Omental fat pad (tissue), 4 donors: ENCODE data around the gene SLC44A2. TPM values are rescaled to one million over a fixed set of nuclear protein-coding genes. Genes with fewer than 3 reads are reported as not detected.

Experiments
- ATAC-seq: fragments of 150-250 bp; one replicate; pipeline ENCODE4 v1.9.1; 2016; ENCODE audit warnings: mild to moderate bottlenecking, moderate library complexity; ENCODE audit not compliant: low FRiP score
- DNase-seq: peaks from one replicate; pipeline ENCODE4 v3.0.0-alpha.2; 2019; ENCODE audit warnings: low spot score
- total RNA-seq, 4 donors: library from RNA; depleted of rRNA; stranded (reverse); fragments of >200 nt; gene quantifications; one replicate each; pipeline ENCODE4 v1.1.0, GENCODE V29; 2016
- TF ChIP-seq, protein P1 (sequence below), 3 donors: fragments of 450-650 bp; IDR thresholded peaks; one replicate each; pipeline ENCODE4 v1.5.1; 2016 to 2017; ENCODE audit warnings: antibody characterized with exemption in 3 of 3, mild to moderate bottlenecking in 3 of 3, moderate library complexity in 2 of 3

SLC44A2 gene
- total RNA-seq, 4 donors from 2014 or later, result 49.3 to 114 (median 85.0) TPM

DNA sequence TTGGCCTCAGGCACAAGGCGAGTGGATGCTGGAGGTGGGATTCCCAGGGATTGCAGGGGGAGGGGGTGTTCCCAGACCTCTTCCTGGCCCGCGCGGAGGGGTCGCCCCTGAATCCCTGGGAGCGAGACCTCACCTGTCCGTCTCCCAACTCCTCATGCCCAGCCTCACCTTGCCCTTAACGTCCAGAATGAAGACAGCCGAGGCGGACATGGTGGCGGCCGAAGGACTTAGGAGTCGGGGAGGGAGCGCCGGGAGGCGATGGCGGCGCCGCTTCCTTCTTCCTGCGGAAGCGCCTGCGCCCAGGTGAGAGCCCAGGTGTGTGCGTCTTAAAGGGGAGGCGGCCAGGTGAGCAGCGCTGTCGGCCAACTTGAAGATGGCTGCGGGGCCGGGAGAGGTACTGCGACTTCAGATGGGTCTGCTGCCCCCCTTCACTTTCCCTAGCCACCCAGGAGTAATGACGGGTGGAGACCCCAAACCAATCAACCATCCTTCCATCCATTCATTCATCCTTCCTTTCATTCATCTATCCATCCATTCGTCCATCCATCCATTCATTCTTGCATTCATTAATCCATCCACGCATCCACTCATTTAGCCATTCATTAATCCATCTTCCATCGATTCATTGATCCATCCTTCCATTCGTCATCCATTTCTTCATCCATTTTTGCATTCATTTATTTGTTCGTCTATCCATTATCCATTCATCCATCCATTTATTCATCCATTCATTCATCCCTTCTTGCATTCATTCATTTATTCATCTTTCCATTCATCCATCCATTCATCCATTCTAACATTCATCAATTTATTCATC lies 38.1 kb upstream of the SLC44A2 start, which contains the start of gene AP1M2:
Gene AP1M2, minus strand, starts transcription at position 291 of the 817 bp plus-strand sequence. Its CDS starts 81 bp downstream, at position 210.
- TF ChIP-seq, protein P1, sequence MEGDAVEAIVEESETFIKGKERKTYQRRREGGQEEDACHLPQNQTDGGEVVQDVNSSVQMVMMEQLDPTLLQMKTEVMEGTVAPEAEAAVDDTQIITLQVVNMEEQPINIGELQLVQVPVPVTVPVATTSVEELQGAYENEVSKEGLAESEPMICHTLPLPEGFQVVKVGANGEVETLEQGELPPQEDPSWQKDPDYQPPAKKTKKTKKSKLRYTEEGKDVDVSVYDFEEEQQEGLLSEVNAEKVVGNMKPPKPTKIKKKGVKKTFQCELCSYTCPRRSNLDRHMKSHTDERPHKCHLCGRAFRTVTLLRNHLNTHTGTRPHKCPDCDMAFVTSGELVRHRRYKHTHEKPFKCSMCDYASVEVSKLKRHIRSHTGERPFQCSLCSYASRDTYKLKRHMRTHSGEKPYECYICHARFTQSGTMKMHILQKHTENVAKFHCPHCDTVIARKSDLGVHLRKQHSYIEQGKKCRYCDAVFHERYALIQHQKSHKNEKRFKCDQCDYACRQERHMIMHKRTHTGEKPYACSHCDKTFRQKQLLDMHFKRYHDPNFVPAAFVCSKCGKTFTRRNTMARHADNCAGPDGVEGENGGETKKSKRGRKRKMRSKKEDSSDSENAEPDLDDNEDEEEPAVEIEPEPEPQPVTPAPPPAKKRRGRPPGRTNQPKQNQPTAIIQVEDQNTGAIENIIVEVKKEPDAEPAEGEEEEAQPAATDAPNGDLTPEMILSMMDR (IDR thresholded peaks at IDR 0.05), result no peak
- DNase-seq, result no peak
- ATAC-seq, result no peak

DNA sequence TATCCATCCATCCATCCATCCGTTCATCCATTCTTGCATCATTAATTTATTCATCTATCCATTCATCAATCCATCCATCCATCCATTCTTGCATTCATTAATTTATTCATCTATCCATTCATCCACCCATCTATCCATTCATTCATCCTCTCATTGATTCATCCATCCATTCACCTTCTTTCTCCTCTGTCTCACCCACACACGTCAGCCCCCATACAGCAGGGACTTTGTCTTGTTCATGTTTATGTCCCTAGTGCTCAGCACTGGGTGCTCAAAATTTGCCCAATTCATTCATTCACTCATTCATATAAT lies 37.6 kb upstream of the SLC44A2 start:
- ATAC-seq (no peak), DNase-seq (no peak)
- TF ChIP-seq, protein P1 (IDR thresholded peaks at IDR 0.05), result no peak

DNA sequence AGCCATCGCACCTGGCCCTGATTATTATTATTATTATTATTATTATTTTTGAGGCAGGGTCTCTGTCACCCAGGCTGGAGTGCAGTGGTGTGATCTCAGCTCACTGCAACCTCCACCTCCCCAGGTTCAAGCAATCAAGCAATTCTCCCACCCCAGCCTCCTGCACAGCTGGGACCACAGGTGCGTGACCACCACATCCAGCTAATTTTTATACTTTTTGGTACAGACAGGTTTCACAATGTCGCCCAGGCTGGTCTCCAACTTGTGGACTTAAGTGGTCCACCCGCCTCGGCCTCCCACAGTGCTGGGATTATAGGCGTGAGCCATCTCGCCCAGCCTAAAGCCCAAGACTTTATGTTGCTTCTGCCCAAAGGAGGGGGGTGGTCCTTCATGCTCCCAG lies 32.2 kb upstream of the SLC44A2 start:
- TF ChIP-seq, protein P1 (IDR thresholded peaks at IDR 0.05), result no peak
- DNase-seq, result no peak
- no peak for ATAC-seq

DNA sequence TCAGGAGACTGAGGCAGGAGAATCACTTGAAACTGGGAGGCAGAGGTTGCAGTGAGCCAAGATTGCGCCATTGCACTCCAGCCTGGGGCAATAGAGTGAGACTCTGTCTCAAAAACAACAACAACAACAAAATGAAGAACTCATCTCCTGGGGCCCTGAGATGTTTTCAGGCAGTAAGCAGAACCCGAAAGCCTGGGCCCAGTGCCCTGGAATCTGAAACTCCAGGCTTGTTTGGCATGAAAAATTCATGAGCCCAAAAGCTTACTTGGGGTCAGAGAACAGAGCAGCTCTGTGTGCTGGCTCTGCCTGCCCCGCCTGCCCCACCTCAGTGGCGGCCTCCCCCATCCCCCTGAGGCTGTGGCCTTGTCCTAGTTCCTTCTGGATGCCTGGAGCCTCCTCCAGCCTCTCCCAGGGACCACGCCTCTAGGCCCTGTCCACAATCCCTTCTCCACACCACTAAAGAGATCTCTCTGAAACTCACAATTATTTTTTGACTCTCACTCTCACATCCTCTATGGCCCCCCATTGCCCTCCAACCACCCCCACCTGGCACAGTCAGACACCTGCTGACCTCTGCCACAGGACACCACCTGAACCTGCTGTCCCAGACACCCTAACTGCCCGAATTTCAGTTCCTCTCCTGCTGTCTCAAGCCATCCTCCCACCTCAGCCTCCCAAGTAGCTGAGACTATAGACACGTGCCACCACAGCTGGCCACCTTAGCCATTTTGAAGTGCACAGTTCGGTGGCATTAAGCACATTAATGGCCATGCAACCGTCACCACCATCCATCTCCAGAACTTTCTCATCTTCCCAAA lies 31.3 kb upstream of the SLC44A2 start:
- TF ChIP-seq, protein P1 (IDR thresholded peaks at IDR 0.05), result no peak
- DNase-seq (no peak), ATAC-seq (peak; percentile 71)

DNA sequence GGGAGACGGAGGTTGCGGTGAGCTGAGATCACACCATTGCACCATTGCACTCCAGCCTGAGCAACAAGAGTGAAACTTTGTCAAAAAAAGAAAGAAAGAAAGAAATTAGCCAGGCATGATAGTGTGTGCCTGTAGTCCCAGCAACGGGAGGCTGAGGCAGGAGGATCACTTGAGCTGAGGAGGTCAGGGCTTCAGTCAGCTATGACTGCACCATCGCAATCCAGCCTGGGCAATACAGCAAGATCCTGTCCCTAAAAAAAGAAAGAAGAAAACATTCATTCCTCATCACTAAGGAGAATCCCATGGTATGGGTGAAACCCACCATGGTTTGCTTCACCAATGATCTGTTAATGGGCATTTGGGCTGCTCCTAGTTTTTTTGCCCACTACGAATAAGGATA lies 25.2 kb upstream of the SLC44A2 start:
- DNase-seq (no peak), ATAC-seq (no peak)
- TF ChIP-seq, protein P1 (IDR thresholded peaks at IDR 0.05), result no peak

DNA sequence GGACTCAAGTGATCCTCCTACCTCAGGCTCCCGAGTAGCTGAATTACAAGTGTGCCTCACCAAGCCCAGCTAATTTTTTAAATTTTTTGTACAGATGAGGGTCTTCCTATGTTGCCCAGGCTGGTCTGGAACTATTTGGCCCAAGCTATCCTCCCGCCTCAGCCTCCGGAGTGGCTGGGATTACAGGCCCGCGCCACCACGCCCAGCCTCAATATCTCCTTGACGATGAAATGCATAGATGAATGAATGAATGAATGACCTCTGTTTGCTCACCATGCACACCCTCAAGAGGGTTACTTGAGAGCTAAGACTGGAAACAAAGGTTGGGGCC lies 23.4 kb upstream of the SLC44A2 start:
- ATAC-seq (no peak), DNase-seq (no peak)
- TF ChIP-seq, protein P1 (IDR thresholded peaks at IDR 0.05), result no peak
